GM23248 (cell line): ENCODE results near the gene PLSCR3. TPM values are rescaled to one million over a fixed set of nuclear protein-coding genes. Genes with fewer than 3 reads are reported as not detected.

Experiments
- DNase-seq: peaks from one replicate; pipeline ENCODE4 v3.0.0-alpha.2; 2015
- H2AFZ ChIP-seq: fragments of 200-600 bp; sonication (generic); 2 replicates; pipeline ENCODE4 v1.6.1; 2016; ENCODE audit warnings: antibody characterized with exemption
- H3F3A ChIP-seq: fragments of 200-600 bp; sonication (generic); 2 replicates; pipeline ENCODE4 v1.6.1; 2016; ENCODE audit warnings: mild to moderate bottlenecking, antibody characterized with exemption, mixed run types; ENCODE audit not compliant: insufficient read depth
- H3K27ac ChIP-seq: fragments of 200-600 bp; sonication (generic); 2 replicates; pipeline ENCODE4 v1.5.1; 2016; ENCODE audit warnings: mild to moderate bottlenecking
- H3K27me3 ChIP-seq: fragments of 200-600 bp; sonication (generic); replicated peaks from 2 replicates; pipeline ENCODE4 v1.6.1; 2016; ENCODE audit warnings: mild to moderate bottlenecking; ENCODE audit not compliant: insufficient read depth
- H3K36me3 ChIP-seq: fragments of 200-600 bp; sonication (generic); 2 replicates; pipeline ENCODE4 v1.6.1; 2016; ENCODE audit warnings: low read depth, mild to moderate bottlenecking
- H3K4me1 ChIP-seq: fragments of 200-600 bp; sonication (generic); 2 replicates; pipeline ENCODE4 v1.6.1; 2016; ENCODE audit warnings: mild to moderate bottlenecking; ENCODE audit not compliant: insufficient read depth
- H3K4me2 ChIP-seq: fragments of 200-600 bp; sonication (generic); one replicate; pipeline ENCODE4 v1.6.1; 2016; ENCODE audit warnings: mild to moderate bottlenecking; ENCODE audit not compliant: unreplicated experiment
- H3K4me3 ChIP-seq: fragments of 200-600 bp; sonication (generic); 2 replicates; pipeline ENCODE4 v1.5.1; 2016; ENCODE audit warnings: mild to moderate bottlenecking
- H3K79me2 ChIP-seq: fragments of 200-600 bp; sonication (generic); 2 replicates; pipeline ENCODE4 v1.6.1; 2016; ENCODE audit warnings: mild to moderate bottlenecking; ENCODE audit not compliant: insufficient read depth
- H3K9ac ChIP-seq: fragments of 200-600 bp; sonication (generic); 2 replicates; pipeline ENCODE4 v1.6.1; 2016; ENCODE audit warnings: mild to moderate bottlenecking
- H3K9me2 ChIP-seq: fragments of 200-600 bp; sonication (generic); 2 replicates; pipeline ENCODE4 v1.6.1; 2016; ENCODE audit warnings: mixed run types, mild to moderate bottlenecking, moderate library complexity; ENCODE audit not compliant: insufficient read depth
- H3K9me3 ChIP-seq: fragments of 200-600 bp; sonication (generic); one replicate; pipeline ENCODE4 v1.6.1; 2017; ENCODE audit warnings: low read depth
- H4K20me1 ChIP-seq: fragments of 200-600 bp; sonication (generic); 2 replicates; pipeline ENCODE4 v1.6.0; 2016; ENCODE audit not compliant: insufficient read depth
- EZH2 ChIP-seq: fragments of 200-600 bp; sonication (generic); IDR thresholded peaks from 2 replicates; pipeline ENCODE4 v1.6.1; 2018; ENCODE audit warnings: antibody characterized with exemption, mild to moderate bottlenecking; ENCODE audit not compliant: insufficient read depth, poor library complexity, severe bottlenecking
- EZH2phosphoT487 ChIP-seq: fragments of 200-600 bp; sonication (generic); IDR thresholded peaks from 2 replicates; pipeline ENCODE4 v1.6.1; 2018; ENCODE audit warnings: antibody characterized with exemption, moderate library complexity, mild to moderate bottlenecking, low read depth; ENCODE audit not compliant: insufficient read depth
- WGBS, 2 experiments: methylation state at CpG; one replicate each; pipeline ENCODE4 v1.1.6; 2015 to 2017; ENCODE audit warnings: low lambda C conversion rate in 2 of 2, low coverage in 1 of 2; ENCODE audit errors: missing lambda C conversion rate in 2 of 2; 5-methylcytosine and 5-hydroxymethylcytosine counted together
- in situ Hi-C: fragments of 300-500 bp; cut with MboI; formaldehyde crosslinking; loops from 2 replicates; pipeline ENCODE4 v1.15.0; 2020
- polyA plus RNA-seq: library from polyadenylated mRNA; unstranded; fragments of >200 nt; fragmentation: Nextera tagmentation; extraction: Ambion mirVana; gene quantifications from 2 replicates; pipeline ENCODE4 v1.2.1, GENCODE V29; 2016
- total RNA-seq: library from RNA; depleted of rRNA; stranded (reverse); fragments of >200 nt; shearing (Covaris generic); gene quantifications from 2 replicates; pipeline ENCODE4 v1.2.3, GENCODE V29; 2014

The PLSCR3 gene
- total and polyA plus RNA-seq, 2 experiments from 2014 or later: 73.9 to 136 TPM

DNA sequence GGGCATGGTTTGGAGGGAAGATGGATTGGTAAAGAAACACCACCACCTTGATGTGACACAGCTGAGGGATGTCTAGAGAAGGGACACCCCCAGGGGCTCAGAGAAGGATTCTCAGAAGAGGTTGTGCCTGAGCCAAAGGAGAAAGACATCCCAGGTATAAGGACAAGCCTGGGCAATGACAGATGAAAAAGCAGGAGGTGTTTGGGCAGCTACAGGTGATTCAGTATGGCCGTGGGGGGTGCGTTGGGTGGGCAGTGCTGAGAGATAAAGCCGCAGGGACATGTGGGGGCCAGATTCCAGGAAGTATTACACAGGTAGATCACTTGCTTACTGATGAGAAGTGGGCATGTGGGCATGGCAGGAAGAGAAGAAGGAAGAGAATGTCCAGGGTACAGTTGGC is 32.4 kb downstream of the PLSCR3 start:
- Histone ChIP-seq H3K4me1 (0 out of 2 replicates have a peak, but pooled peaks cover 5% of the 10 kb centered on the region), H3K9me3 (no peaks in the 10 kb centered on the region), H3K9me2 (no peaks in the 10 kb centered on the region), H3K79me2 (no peaks in the 10 kb centered on the region), H3F3A (peaks cover 5% of the 10 kb centered on the region; the same call in 1 of the 2 replicates), H3K36me3 (no peaks in the 10 kb centered on the region), H3K9ac (no peak overlapping the region), H3K4me2 (no peak overlapping the region), H3K4me3 (no peak overlapping the region), H3K27ac (no peak overlapping the region), H4K20me1 (no peaks in the 10 kb centered on the region), H2AFZ (no peak overlapping the region), H3K27me3 (no peaks in the 10 kb centered on the region)
- no peak for DNase-seq
- in situ Hi-C loops: no loop called here
- no peak for TF ChIP-seq EZH2phosphoT487
- no peak for TF ChIP-seq EZH2
- 2 to 6% methylated on average over 3 of the region's 3 CpGs for WGBS, 2 experiments

DNA sequence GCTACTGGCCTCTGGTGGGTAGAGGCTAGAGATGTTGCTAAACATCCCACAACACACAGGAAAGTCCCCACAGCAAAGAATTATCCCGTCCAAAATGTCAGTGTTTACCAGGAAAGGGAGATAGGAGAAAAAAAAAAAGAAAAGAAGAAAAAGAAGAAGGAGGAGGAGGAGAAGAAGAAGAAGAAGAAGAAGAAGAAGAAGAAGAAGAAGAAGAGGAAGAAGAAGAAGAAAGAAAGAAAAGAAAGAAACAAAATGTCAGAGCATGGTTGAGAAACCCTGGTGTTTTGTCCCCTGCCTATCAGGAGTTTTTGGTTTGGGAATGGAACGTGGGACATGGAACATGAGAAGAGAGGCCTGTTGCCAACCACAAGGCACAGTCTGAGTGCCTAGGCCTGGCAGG is 36.9 kb downstream of the PLSCR3 start:
- WGBS, 2 experiments: 30 to 43% methylated on average over 2 of the region's 2 CpGs
- peaks cover 27% of the 10 kb centered on the region for H3K79me2 ChIP-seq
- H2AFZ ChIP-seq: peak overlapping the region; percentile 27; the same call in 1 of the 2 replicates
- no peak overlapping the region for H3K4me3 ChIP-seq
- no peaks in the 10 kb centered on the region for H3K9me3 ChIP-seq
- H4K20me1 ChIP-seq: no peaks in the 10 kb centered on the region
- in situ Hi-C loops: no loop called here
- peaks cover 17% of the 10 kb centered on the region for H3F3A ChIP-seq
- H3K36me3 ChIP-seq: no peaks in the 10 kb centered on the region
- peaks cover 19% of the 10 kb centered on the region for H3K4me1 ChIP-seq
- no peak for DNase-seq
- H3K27me3 ChIP-seq: no peaks in the 10 kb centered on the region
- H3K9ac ChIP-seq: no peak overlapping the region
- TF ChIP-seq EZH2phosphoT487: no peak
- no peak for TF ChIP-seq EZH2
- no peak overlapping the region for H3K27ac ChIP-seq
- H3K9me2 ChIP-seq: no peaks in the 10 kb centered on the region
- no peak overlapping the region for H3K4me2 ChIP-seq

DNA sequence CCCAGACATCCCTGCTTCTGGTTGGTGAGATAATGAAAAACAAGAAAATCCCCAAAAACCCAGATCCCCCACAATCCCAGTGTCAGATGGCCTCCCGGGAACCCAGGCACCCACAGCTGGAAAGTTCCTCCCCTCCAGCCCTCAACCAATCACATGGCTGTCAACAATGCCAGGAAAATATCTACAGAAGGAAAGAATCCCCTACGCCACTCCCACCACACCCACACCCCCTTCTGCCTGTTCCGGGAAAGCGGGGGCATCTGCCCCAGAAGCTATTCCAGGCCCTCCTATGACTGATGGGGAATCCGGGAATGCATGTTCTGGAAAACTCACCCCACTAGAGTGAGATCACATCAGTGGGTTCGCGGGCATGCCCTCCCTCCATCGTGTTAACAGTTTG is 37.6 kb downstream of the PLSCR3 start:
- Histone ChIP-seq H4K20me1 (no peaks in the 10 kb centered on the region), H3K9me2 (no peaks in the 10 kb centered on the region), H3F3A (peaks cover 17% of the 10 kb centered on the region), H3K4me3 (no peak overlapping the region), H3K27ac (no peak overlapping the region), H2AFZ (peak overlapping the region; percentile 27; the same call in 1 of the 2 replicates), H3K27me3 (no peaks in the 10 kb centered on the region), H3K9ac (no peak overlapping the region), H3K4me2 (no peak overlapping the region), H3K79me2 (peaks cover 30% of the 10 kb centered on the region), H3K4me1 (peaks cover 19% of the 10 kb centered on the region), H3K36me3 (no peaks in the 10 kb centered on the region), H3K9me3 (no peaks in the 10 kb centered on the region)
- 20 to 21% methylated on average over 8 of the region's 8 CpGs for WGBS, 2 experiments
- TF ChIP-seq EZH2 (no peak), EZH2phosphoT487 (no peak)
- peak; percentile 18 for DNase-seq
- in situ Hi-C loops: no loop called here

DNA sequence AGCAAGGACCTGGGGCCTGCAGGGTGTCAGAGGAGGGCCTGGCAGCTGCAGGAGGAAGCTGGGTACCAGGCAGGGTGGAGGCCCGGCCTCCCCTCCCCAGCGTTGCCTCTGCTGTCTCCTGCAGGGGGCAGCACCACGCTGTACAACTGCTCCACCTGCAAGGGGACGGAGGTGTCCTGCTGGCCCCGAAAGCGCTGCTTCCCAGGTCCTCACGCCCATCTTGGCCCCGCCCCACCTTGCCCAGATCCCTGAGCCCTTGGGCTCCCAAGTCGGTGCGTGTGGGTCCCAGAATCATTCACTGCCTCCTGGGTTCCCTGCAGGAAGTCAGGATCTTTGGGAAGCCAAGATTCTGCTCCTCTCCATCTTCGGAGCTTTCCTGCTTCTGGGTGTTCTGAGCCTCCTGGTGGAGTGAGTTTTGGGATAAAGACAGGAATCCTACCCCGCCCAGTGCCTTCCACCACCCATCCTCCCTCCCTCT is 38.2 kb downstream of the PLSCR3 start:
- WGBS, 2 experiments: 8 to 10% methylated on average over 12 of the region's 12 CpGs
- Histone ChIP-seq H4K20me1 (no peaks in the 10 kb centered on the region), H3K9me3 (no peaks in the 10 kb centered on the region), H3K9me2 (no peaks in the 10 kb centered on the region), H2AFZ (no peak overlapping the region), H3K79me2 (peaks cover 32% of the 10 kb centered on the region), H3K27me3 (no peaks in the 10 kb centered on the region), H3K36me3 (no peaks in the 10 kb centered on the region), H3F3A (peaks cover 17% of the 10 kb centered on the region), H3K4me2 (no peak overlapping the region), H3K27ac (no peak overlapping the region), H3K4me3 (no peak overlapping the region), H3K4me1 (peaks cover 19% of the 10 kb centered on the region), H3K9ac (no peak overlapping the region)
- no peak for TF ChIP-seq EZH2phosphoT487
- no peak for TF ChIP-seq EZH2
- DNase-seq: peak; percentile 79
- in situ Hi-C loops: no loop called here

DNA sequence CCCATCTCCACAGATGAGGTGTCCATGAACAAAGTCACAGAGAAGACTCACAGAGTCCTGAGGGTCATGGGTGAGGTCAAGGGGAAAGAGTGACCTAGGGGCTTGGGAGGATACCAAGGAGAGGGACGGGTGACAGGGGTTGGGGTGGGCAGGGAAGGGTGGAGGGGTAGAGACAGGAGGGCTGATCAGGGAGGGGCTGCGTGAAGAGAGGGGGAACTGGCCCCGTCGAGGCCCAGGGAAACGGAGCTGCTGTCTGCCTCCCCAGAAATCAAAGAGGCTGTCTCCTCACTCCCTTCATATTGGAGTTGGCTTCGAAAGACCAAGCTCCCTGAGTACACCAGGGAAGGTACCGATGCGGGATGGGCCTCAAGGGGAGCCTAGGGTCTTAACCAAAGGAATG is 38.8 kb downstream of the PLSCR3 start:
- no peak overlapping the region for H2AFZ ChIP-seq
- no peak overlapping the region for H3K4me2 ChIP-seq
- H3K9me3 ChIP-seq: no peaks in the 10 kb centered on the region
- H3K79me2 ChIP-seq: peaks cover 38% of the 10 kb centered on the region
- no peaks in the 10 kb centered on the region for H3K27me3 ChIP-seq
- H3K4me3 ChIP-seq: no peak overlapping the region
- in situ Hi-C loops: no loop called here
- WGBS, 2 experiments: 35 to 49% methylated on average over 4 to 8 of the region's 8 CpGs
- peaks cover 19% of the 10 kb centered on the region for H3K4me1 ChIP-seq
- H3K27ac ChIP-seq: no peak overlapping the region
- H3K9ac ChIP-seq: no peak overlapping the region
- H3K36me3 ChIP-seq: no peaks in the 10 kb centered on the region
- H3F3A ChIP-seq: peaks cover 17% of the 10 kb centered on the region
- no peak for DNase-seq
- TF ChIP-seq EZH2 (no peak), EZH2phosphoT487 (no peak)
- no peaks in the 10 kb centered on the region for H4K20me1 ChIP-seq
- no peaks in the 10 kb centered on the region for H3K9me2 ChIP-seq
